H9 (cell line): ENCODE measurements around the gene SLC23A2. TPM values are rescaled to one million over a fixed set of nuclear protein-coding genes. Genes with fewer than 3 reads are reported as not detected.

Source experiments
- DNase-seq: peaks from one replicate; pipeline ENCODE4 v3.0.0-alpha.2; 2017
- H2AFZ ChIP-seq: one replicate; pipeline ENCODE4 v1.6.1; 2013; ENCODE audit warnings: mild to moderate bottlenecking, low read length, control low read depth, moderate library complexity
- H2AK5ac ChIP-seq: 2 replicates; pipeline ENCODE4 v1.6.1; 2013; ENCODE audit warnings: low read length, control low read depth, mixed read lengths; ENCODE audit not compliant: insufficient read length
- H2BK120ac ChIP-seq: one replicate; pipeline ENCODE4 v1.6.1; 2013; ENCODE audit warnings: low read depth, mild to moderate bottlenecking, low read length, control low read depth, inconsistent platforms; ENCODE audit not compliant: poor library complexity, severe bottlenecking
- H2BK12ac ChIP-seq: 2 replicates; pipeline ENCODE4 v1.6.1; 2013; ENCODE audit warnings: low read length, control low read depth, mixed read lengths, low read depth; ENCODE audit not compliant: insufficient read length
- H2BK15ac ChIP-seq: 2 replicates; pipeline ENCODE4 v1.6.1; 2013; ENCODE audit warnings: low read depth, low read length, control low read depth
- H2BK20ac ChIP-seq: one replicate; pipeline ENCODE4 v1.6.1; 2013; ENCODE audit warnings: low read depth, mild to moderate bottlenecking, low read length, control low read depth, inconsistent platforms; ENCODE audit not compliant: poor library complexity, severe bottlenecking
- H2BK5ac ChIP-seq: 2 replicates; pipeline ENCODE4 v1.6.1; 2013; ENCODE audit warnings: low read length, control low read depth, mixed read lengths; ENCODE audit not compliant: insufficient read length
- H3K14ac ChIP-seq: 2 replicates; pipeline ENCODE4 v1.6.1; 2013; ENCODE audit warnings: low read length, control low read depth; ENCODE audit not compliant: insufficient read depth
- H3K18ac ChIP-seq: 2 replicates; pipeline ENCODE4 v1.6.1; 2013; ENCODE audit warnings: low read depth, mild to moderate bottlenecking, mixed read lengths, low read length, control low read depth; ENCODE audit not compliant: insufficient read length
- H3K23ac ChIP-seq: 2 replicates; pipeline ENCODE4 v1.6.1; 2013; ENCODE audit warnings: low read length, control low read depth, mixed read lengths, low read depth; ENCODE audit not compliant: insufficient read length
- H3K23me2 ChIP-seq: 2 replicates; pipeline ENCODE4 v1.6.1; 2013; ENCODE audit warnings: low read depth, mild to moderate bottlenecking, mixed read lengths, low read length, control low read depth; ENCODE audit not compliant: insufficient read length, poor library complexity, severe bottlenecking
- H3K27ac ChIP-seq: 2 replicates; pipeline ENCODE4 v1.5.1; 2013; ENCODE audit warnings: low read length, control low read depth, mixed read lengths, low read depth; ENCODE audit not compliant: insufficient read length
- H3K27me3 ChIP-seq: 2 replicates; pipeline ENCODE4 v1.6.1; 2013; ENCODE audit warnings: low read length, control low read depth, inconsistent platforms; ENCODE audit not compliant: insufficient read depth
- H3K4ac ChIP-seq: 2 replicates; pipeline ENCODE4 v1.6.1; 2013; ENCODE audit warnings: low read depth, mild to moderate bottlenecking, control low read depth, inconsistent platforms, low read length, moderate library complexity
- H3K4me1 ChIP-seq: 2 replicates; pipeline ENCODE4 v1.6.1; 2013; ENCODE audit warnings: low read length, control low read depth, inconsistent platforms; ENCODE audit not compliant: insufficient read depth
- H3K4me2 ChIP-seq: 2 replicates; pipeline ENCODE4 v1.6.1; 2013; ENCODE audit warnings: low read length, control low read depth, mixed read lengths; ENCODE audit not compliant: insufficient read length, insufficient read depth
- H3K56ac ChIP-seq: 2 replicates; pipeline ENCODE4 v1.6.1; 2013; ENCODE audit warnings: low read depth, mild to moderate bottlenecking, mixed read lengths, low read length, control low read depth; ENCODE audit not compliant: insufficient read length
- H3K79me1 ChIP-seq: 2 replicates; pipeline ENCODE4 v1.6.1; 2013; ENCODE audit warnings: low read depth, mild to moderate bottlenecking, moderate library complexity, low read length, control low read depth, inconsistent platforms; ENCODE audit not compliant: insufficient read depth, poor library complexity, severe bottlenecking
- H3K79me2 ChIP-seq: 2 replicates; pipeline ENCODE4 v1.6.1; 2013; ENCODE audit warnings: low read length, control low read depth, inconsistent platforms; ENCODE audit not compliant: insufficient read depth
- H3K9ac ChIP-seq: 2 replicates; pipeline ENCODE4 v1.6.1; 2013; ENCODE audit warnings: low read length, control low read depth, mixed read lengths; ENCODE audit not compliant: insufficient read length; ENCODE audit errors: extremely low read depth
- H3K9me3 ChIP-seq: one replicate; pipeline ENCODE4 v1.6.1; 2013; ENCODE audit warnings: low read depth, low read length, inconsistent platforms; ENCODE audit not compliant: control insufficient read depth
- H3T11ph ChIP-seq: one replicate; pipeline ENCODE4 v1.6.1; 2013; ENCODE audit warnings: mild to moderate bottlenecking, low read length, control low read depth, inconsistent platforms
- H4K20me1 ChIP-seq: one replicate; pipeline ENCODE4 v1.6.1; 2013; ENCODE audit not compliant: control insufficient read depth, insufficient read length, insufficient read depth
- H4K5ac ChIP-seq: 2 replicates; pipeline ENCODE4 v1.6.1; 2013; ENCODE audit warnings: low read depth, mild to moderate bottlenecking, mixed read lengths, low read length, control low read depth; ENCODE audit not compliant: insufficient read length
- H4K8ac ChIP-seq: replicated peaks from 2 replicates; pipeline ENCODE4 v1.6.1; 2013; ENCODE audit warnings: low read length, control low read depth, mixed read lengths, low read depth; ENCODE audit not compliant: insufficient read length
- H4K91ac ChIP-seq: 2 replicates; pipeline ENCODE4 v1.6.1; 2013; ENCODE audit warnings: low read depth, mild to moderate bottlenecking, moderate library complexity, mixed read lengths, low read length, control low read depth; ENCODE audit not compliant: insufficient read length
- H3K27ac Mint-ChIP-seq, 3 experiments: 2 replicates in 2 of 3; 3 replicates in 1 of 3; pipeline ENCODE4 v1.8.0; 2020 to 2021; ENCODE audit warnings: mixed read lengths in 3 of 3, mild to moderate bottlenecking in 1 of 3, moderate library complexity in 1 of 3
- H3K27me3 Mint-ChIP-seq: 2 replicates; pipeline ENCODE4 v1.8.0; 2021; ENCODE audit warnings: low read depth, mild to moderate bottlenecking, moderate library complexity, mixed read lengths
- H3K36me3 Mint-ChIP-seq, 3 experiments: 2 replicates in 2 of 3; 3 replicates in 1 of 3; pipeline ENCODE4 v1.8.0; 2020 to 2021; ENCODE audit warnings: low read depth in 3 of 3, mixed read lengths in 3 of 3; ENCODE audit not compliant: insufficient read depth in 1 of 3
- H3K4me1 Mint-ChIP-seq, 2 experiments: 2 replicates each; pipeline ENCODE4 v1.8.0; 2020; ENCODE audit warnings: mixed read lengths in 2 of 2
- H3K4me3 Mint-ChIP-seq, 2 experiments: 2 replicates in 1 of 2; 3 replicates in 1 of 2; pipeline ENCODE4 v1.8.0; 2020 to 2021; ENCODE audit warnings: mild to moderate bottlenecking in 2 of 2, mixed read lengths in 2 of 2, moderate library complexity in 1 of 2
- H3K9me3 Mint-ChIP-seq, 2 experiments: 2 replicates in 1 of 2; 3 replicates in 1 of 2; pipeline ENCODE4 v1.8.0; 2020; ENCODE audit warnings: mild to moderate bottlenecking in 2 of 2, mixed read lengths in 2 of 2, moderate library complexity in 1 of 2
- CTCF ChIP-seq: fragments of 200-600 bp; sonication (generic); conservative IDR thresholded peaks from 3 replicates; pipeline ENCODE4 v1.8.0; 2021; ENCODE audit warnings: antibody characterized with exemption, mild to moderate bottlenecking
- WGBS: extraction: QIAGEN DNeasy Blood & Tissue Kit; methylation state at CpG from one replicate; pipeline ENCODE4 v1.1.7; 2013; ENCODE audit warnings: missing lambda C conversion rate, low lambda C conversion rate, mixed read lengths; ENCODE audit not compliant: insufficient read length; ENCODE audit errors: extremely low coverage; 5-methylcytosine and 5-hydroxymethylcytosine counted together
- total RNA-seq: library from RNA; stranded (reverse); gene quantifications from 2 replicates; pipeline ENCODE4 v1.2.1, GENCODE V29; 2021

SLC23A2 gene
- total RNA-seq, 1 experiment from 2014 or later, result 16.5 TPM

DNA sequence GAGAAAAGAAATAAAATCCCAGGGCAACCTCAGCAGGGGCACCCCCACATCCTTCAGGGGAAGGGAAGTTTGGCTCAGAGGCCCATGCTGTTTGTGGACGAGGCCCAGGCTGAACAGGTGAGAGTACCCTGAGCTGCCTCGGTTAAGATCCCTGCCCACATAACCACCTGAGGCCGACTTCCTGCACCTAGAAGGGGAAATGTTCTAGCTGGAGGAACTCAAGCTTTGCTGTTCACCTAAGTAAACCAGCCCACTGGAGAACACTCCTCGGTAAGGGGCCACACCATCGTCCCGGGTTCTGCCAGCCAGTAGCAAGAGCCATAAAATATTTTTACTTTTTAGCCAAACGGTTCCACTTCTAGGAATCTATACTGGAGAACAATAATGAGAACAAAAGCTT is 88.2 kb downstream of the SLC23A2 start:
- Mint-ChIP-seq H3K9me3 (no peaks in the 10 kb centered on the region), H3K36me3 (peaks cover 0 to 2% (median 2%) of the 10 kb centered on the region in 3 experiments; a peak in 3 of 7 replicates), H3K4me3 (no peak overlapping the region), H3K27me3 (no peaks in the 10 kb centered on the region), H3K4me1 (peaks cover 14 to 23% of the 10 kb centered on the region in 2 experiments), H3K27ac (peak overlapping the region in 1 of 3 experiments; percentile 89; a peak in 2 of 7 replicates)
- TF ChIP-seq CTCF, result no peak
- Histone ChIP-seq H2BK120ac (no peak overlapping the region), H3K79me1 (no peaks in the 10 kb centered on the region), H4K5ac (no peak overlapping the region), H3K27me3 (no peaks in the 10 kb centered on the region), H4K91ac (no peak overlapping the region), H2BK5ac (no peak overlapping the region), H2AK5ac (no peak overlapping the region), H3K14ac (no peak overlapping the region; the same call in 1 of the 2 replicates), H4K20me1 (no peaks in the 10 kb centered on the region), H4K8ac (no peak overlapping the region), H2BK12ac (no peak overlapping the region), H3K23ac (no peak overlapping the region), H3K4ac (no peak overlapping the region), H2BK15ac (no peak overlapping the region), H3K18ac (no peak overlapping the region), H3K4me1 (no peaks in the 10 kb centered on the region), H3K56ac (no peak overlapping the region), H3T11ph (no peak overlapping the region), H2AFZ (no peak overlapping the region), H3K27ac (no peak overlapping the region), H3K9ac (no peak overlapping the region), H3K23me2 (no peaks in the 10 kb centered on the region), H3K79me2 (no peaks in the 10 kb centered on the region), H3K9me3 (no peaks in the 10 kb centered on the region), H2BK20ac (no peak overlapping the region), H3K4me2 (no peak overlapping the region)
- DNase-seq, result no peak
- WGBS, result no CpG with 5 or more reads among the region's 7 CpGs
